Smooth muscle cell (in vitro differentiated cells): ENCODE results near the gene GNE. TPM values are rescaled to one million over a fixed set of nuclear protein-coding genes. Genes with fewer than 3 reads are reported as not detected.

Experiments
- DNase-seq: peaks from one replicate; lab custom pipeline; 2025; ENCODE audit not compliant: unreplicated experiment; lab: John Stamatoyannopoulos, UW
- H2AFZ ChIP-seq: fragments of 200-600 bp; sonication (generic); 2 replicates; pipeline ENCODE4 v1.6.0; 2016; ENCODE audit warnings: antibody characterized with exemption, low read depth, mild to moderate bottlenecking
- H3F3A ChIP-seq: fragments of 200-600 bp; sonication (generic); 2 replicates; pipeline ENCODE4 v1.6.0; 2017; ENCODE audit warnings: antibody characterized with exemption, low read depth
- H3K27ac ChIP-seq: fragments of 200-600 bp; sonication (generic); 2 replicates; pipeline ENCODE4 v1.5.1; 2016; ENCODE audit warnings: low read depth, mild to moderate bottlenecking
- H3K27me3 ChIP-seq: fragments of 200-600 bp; sonication (generic); 2 replicates; pipeline ENCODE4 v1.6.1; 2016; ENCODE audit warnings: low read depth, mild to moderate bottlenecking
- H3K36me3 ChIP-seq: fragments of 200-600 bp; sonication (generic); 2 replicates; pipeline ENCODE4 v1.5.1; 2016; ENCODE audit warnings: low read depth
- H3K4me1 ChIP-seq: fragments of 200-600 bp; sonication (generic); 2 replicates; pipeline ENCODE4 v1.5.1; 2016; ENCODE audit warnings: low read depth
- H3K4me2 ChIP-seq: fragments of 200-600 bp; sonication (generic); 2 replicates; pipeline ENCODE4 v1.6.0; 2016; ENCODE audit warnings: mild to moderate bottlenecking
- H3K4me3 ChIP-seq: fragments of 200-600 bp; sonication (generic); 2 replicates; pipeline ENCODE4 v1.5.1; 2016; ENCODE audit warnings: mild to moderate bottlenecking
- H3K79me2 ChIP-seq: fragments of 200-600 bp; sonication (generic); 2 replicates; pipeline ENCODE4 v1.6.0; 2016; ENCODE audit warnings: low read depth, mild to moderate bottlenecking
- H3K9ac ChIP-seq: fragments of 200-600 bp; sonication (generic); 2 replicates; pipeline ENCODE4 v1.6.0; 2016; ENCODE audit warnings: low read depth
- H3K9me3 ChIP-seq: fragments of 200-600 bp; sonication (generic); replicated peaks from 2 replicates; pipeline ENCODE4 v1.5.1; 2016; ENCODE audit warnings: low read depth
- H4K20me1 ChIP-seq: fragments of 200-600 bp; sonication (generic); 2 replicates; pipeline ENCODE4 v1.6.0; 2016; ENCODE audit warnings: low read depth
- CTCF ChIP-seq: fragments of 200-600 bp; sonication (generic); IDR thresholded peaks from 2 replicates; pipeline ENCODE4 v1.5.1; 2017; ENCODE audit warnings: borderline replicate concordance, mild to moderate bottlenecking, antibody characterized with exemption; ENCODE audit not compliant: insufficient read depth, poor library complexity, severe bottlenecking
- WGBS: methylation state at CpG from one replicate; pipeline ENCODE4 v1.1.7; 2016; ENCODE audit warnings: low lambda C conversion rate; 5-methylcytosine and 5-hydroxymethylcytosine counted together
- polyA plus RNA-seq: library from polyadenylated mRNA; unstranded; fragments of >200 nt; fragmentation: Nextera tagmentation; extraction: Ambion mirVana; gene quantifications from 2 replicates; pipeline ENCODE4 v1.2.1, GENCODE V29; 2016
- total RNA-seq: library from RNA; depleted of rRNA; stranded (reverse); fragments of >200 nt; gene quantifications from 2 replicates; pipeline ENCODE4 v1.2.3, GENCODE V29; 2014

The GNE gene
- total and polyA plus RNA-seq, 2 experiments from 2014 or later: 7.0 to 20.8 TPM

- Histone ChIP-seq H3K4me3 (no peak overlapping the region), H3K79me2 (no peaks in the 10 kb centered on the region), H3K4me1 (no peaks in the 10 kb centered on the region), H3K4me2 (no peak overlapping the region), H3K9me3 (no peaks in the 10 kb centered on the region), H3K27ac (no peak overlapping the region), H2AFZ (no peak overlapping the region), H3F3A (no peaks in the 10 kb centered on the region), H3K9ac (no peak overlapping the region), H4K20me1 (peaks cover 14% of the 10 kb centered on the region), H3K36me3 (no peaks in the 10 kb centered on the region), H3K27me3 (no peaks in the 10 kb centered on the region)
- DNase-seq: no peak
- TF ChIP-seq CTCF: no peak
- 96% methylated on average over 3 of the region's 3 CpGs for WGBS
These were observed 21.0 kb downstream of the GNE start for GRCh38 chr9:36237230-36237629.

GRCh38 chr9:36222449-36222848 lies 35.8 kb downstream of the GNE start:
- H3K36me3 ChIP-seq: peaks cover 31% of the 10 kb centered on the region
- DNase-seq: no peak
- WGBS: 100% methylated on average over 1 of the region's 1 CpG

GRCh38 chr9:36221667-36222066 lies 36.6 kb downstream of the GNE start:
- no peak for TF ChIP-seq CTCF
- Histone ChIP-seq H3K79me2 (peaks cover 12% of the 10 kb centered on the region), H4K20me1 (peaks cover 18% of the 10 kb centered on the region), H3K27me3 (no peaks in the 10 kb centered on the region), H3K9ac (no peak overlapping the region), H3K4me3 (no peak overlapping the region), H3K9me3 (no peaks in the 10 kb centered on the region), H2AFZ (no peak overlapping the region), H3K4me2 (no peak overlapping the region), H3K36me3 (peaks cover 24% of the 10 kb centered on the region), H3F3A (peaks cover 5% of the 10 kb centered on the region), H3K4me1 (no peaks in the 10 kb centered on the region), H3K27ac (no peak overlapping the region)
- no peak for DNase-seq
- WGBS: 90% methylated on average over 3 of the region's 3 CpGs

More at GRCh38 chr9:36222449-36222848, 35.8 kb downstream of the GNE start:
- peaks cover 11% of the 10 kb centered on the region for H4K20me1 ChIP-seq
- no peaks in the 10 kb centered on the region for H3K9me3 ChIP-seq
- no peaks in the 10 kb centered on the region for H3F3A ChIP-seq
- no peak overlapping the region for H3K27ac ChIP-seq
- H3K9ac ChIP-seq: no peak overlapping the region
- no peaks in the 10 kb centered on the region for H3K27me3 ChIP-seq
- no peak for TF ChIP-seq CTCF
- H2AFZ ChIP-seq: no peak overlapping the region
- no peak overlapping the region for H3K4me3 ChIP-seq
- H3K79me2 ChIP-seq: peaks cover 12% of the 10 kb centered on the region
- H3K4me2 ChIP-seq: no peak overlapping the region
- H3K4me1 ChIP-seq: no peaks in the 10 kb centered on the region

GRCh38 chr9:36218411-36218901 lies 39.8 kb downstream of the GNE start:
- DNase-seq: no peak
- H3K9ac ChIP-seq: no peak overlapping the region
- H3K4me3 ChIP-seq: no peak overlapping the region
- H3K9me3 ChIP-seq: no peaks in the 10 kb centered on the region
- peaks cover 16% of the 10 kb centered on the region for H3K36me3 ChIP-seq
- H3K27me3 ChIP-seq: no peaks in the 10 kb centered on the region
- H3F3A ChIP-seq: peaks cover 30% of the 10 kb centered on the region
- H2AFZ ChIP-seq: no peak overlapping the region
- peaks cover 42% of the 10 kb centered on the region for H4K20me1 ChIP-seq
- WGBS: 86% methylated on average over 7 of the region's 7 CpGs
- H3K4me2 ChIP-seq: no peak overlapping the region
- no peak overlapping the region for H3K27ac ChIP-seq
- no peak for TF ChIP-seq CTCF
- peaks cover 7% of the 10 kb centered on the region for H3K4me1 ChIP-seq
- H3K79me2 ChIP-seq: peaks cover 5% of the 10 kb centered on the region
